Uterus (tissue), 2 donors: ENCODE data around the gene C1orf174.

Experiments
- CTCF ChIP-seq, 4 experiments: fragments of 200-600 bp in 2 of 4; fragments of 450-650 bp in 2 of 4; sonication (generic) in 2 of 4; IDR thresholded peaks; one replicate each; pipeline ENCODE4 v1.5.1; 2016 to 2019; ENCODE audit warnings: antibody characterized with exemption in 4 of 4, mild to moderate bottlenecking in 2 of 4, moderate library complexity in 1 of 4
- POLR2A ChIP-seq, 2 donors: fragments of 450-650 bp; IDR thresholded peaks; one replicate each; pipeline ENCODE4 v1.6.1; 2016; ENCODE audit warnings: antibody characterized with exemption in 2 of 2, mild to moderate bottlenecking in 1 of 2, moderate library complexity in 1 of 2

- TF ChIP-seq POLR2A (IDR thresholded peaks at IDR 0.05), result no peak
- no peak for TF ChIP-seq CTCF (IDR thresholded peaks at IDR 0.05)
These were observed 24.2 kb upstream of the C1orf174 start for GRCh38 chr1:3924186-3924824.
